Measurements from ENCODE around the gene HSFX2. TPM values are rescaled to one million over a fixed set of nuclear protein-coding genes. Genes with fewer than 3 reads are reported as not detected.
"Not testable (repeated sequence)": the region's sequence is repeated elsewhere in the genome, so short reads cannot be mapped to it uniquely, and the experiment has no call there.

Gene HSFX2
- total RNA-seq, 4 donors from 2014 or later = 0.45 TPM; not detected in 3

DNA sequence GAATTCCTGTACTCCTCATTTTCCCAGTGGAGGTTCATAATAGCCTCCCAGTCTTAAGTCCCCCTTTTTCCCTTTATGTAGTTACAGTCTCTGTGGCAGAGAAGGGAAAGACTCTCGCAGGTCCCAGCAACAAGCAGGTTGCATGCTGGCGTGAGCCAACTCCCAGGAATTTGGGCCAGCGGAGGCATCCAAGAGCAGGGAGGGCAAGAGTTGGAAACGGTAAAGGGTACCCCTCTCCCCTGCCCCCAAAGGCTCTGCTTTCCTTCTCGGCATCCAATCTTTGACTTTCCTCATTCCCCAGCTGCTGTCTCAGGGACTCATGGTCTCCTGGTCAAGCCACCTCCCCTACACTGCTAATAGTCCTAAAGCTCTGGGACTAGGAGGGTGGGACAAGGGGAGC is 15.4 kb upstream of the HSFX2 start:
- Histone ChIP-seq H3K9me3 (no peaks in the 10 kb centered on the region), H3K27me3 (no peaks in the 10 kb centered on the region), H3K27ac (replicated peaks in 1 of 4) (no peak overlapping the region), H3K4me3 (no peak overlapping the region), H3K4me1 (peaks cover 0 to 6% (median 1%) of the 10 kb centered on the region in 4 donors), H3K36me3 (peaks cover 0 to 11% (median 4%) of the 10 kb centered on the region in 4 donors)
- TF ChIP-seq, protein P1, sequence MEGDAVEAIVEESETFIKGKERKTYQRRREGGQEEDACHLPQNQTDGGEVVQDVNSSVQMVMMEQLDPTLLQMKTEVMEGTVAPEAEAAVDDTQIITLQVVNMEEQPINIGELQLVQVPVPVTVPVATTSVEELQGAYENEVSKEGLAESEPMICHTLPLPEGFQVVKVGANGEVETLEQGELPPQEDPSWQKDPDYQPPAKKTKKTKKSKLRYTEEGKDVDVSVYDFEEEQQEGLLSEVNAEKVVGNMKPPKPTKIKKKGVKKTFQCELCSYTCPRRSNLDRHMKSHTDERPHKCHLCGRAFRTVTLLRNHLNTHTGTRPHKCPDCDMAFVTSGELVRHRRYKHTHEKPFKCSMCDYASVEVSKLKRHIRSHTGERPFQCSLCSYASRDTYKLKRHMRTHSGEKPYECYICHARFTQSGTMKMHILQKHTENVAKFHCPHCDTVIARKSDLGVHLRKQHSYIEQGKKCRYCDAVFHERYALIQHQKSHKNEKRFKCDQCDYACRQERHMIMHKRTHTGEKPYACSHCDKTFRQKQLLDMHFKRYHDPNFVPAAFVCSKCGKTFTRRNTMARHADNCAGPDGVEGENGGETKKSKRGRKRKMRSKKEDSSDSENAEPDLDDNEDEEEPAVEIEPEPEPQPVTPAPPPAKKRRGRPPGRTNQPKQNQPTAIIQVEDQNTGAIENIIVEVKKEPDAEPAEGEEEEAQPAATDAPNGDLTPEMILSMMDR (IDR thresholded peaks at IDR 0.05) = no peak
- no peak for TF ChIP-seq EP300 (IDR thresholded peaks at IDR 0.05)
- no peak for TF ChIP-seq POLR2AphosphoS5 (IDR thresholded peaks at IDR 0.05)
- TF ChIP-seq POLR2A (IDR thresholded peaks at IDR 0.05; ENCODE audit: low read depth) = no peak
- no peak for DNase-seq (ENCODE audit: extremely low spot score)
- WGBS = 59% methylated on average over 5 of the region's 5 CpGs
- intact Hi-C loops (cut with DNase I) = no loop called here

DNA sequence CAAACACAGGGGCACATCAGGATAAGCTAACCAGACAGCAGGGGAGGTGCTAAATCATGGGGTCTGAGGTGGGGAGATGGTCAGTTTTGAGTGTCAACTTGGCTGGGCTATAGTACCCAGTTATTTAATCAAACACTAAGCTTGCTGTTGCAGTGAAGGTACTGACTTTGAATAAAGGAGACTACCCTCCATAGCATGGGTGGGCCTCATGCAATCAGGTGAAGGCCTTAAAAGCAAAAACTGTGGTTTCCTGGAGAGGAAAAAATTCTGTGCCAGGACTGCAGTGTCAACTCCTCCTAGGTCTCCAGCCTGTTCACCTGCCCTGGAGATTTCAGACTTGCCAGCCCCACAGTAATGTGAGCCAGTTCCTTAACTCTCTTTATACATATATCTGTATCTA is 12.6 kb upstream of the HSFX2 start:
- DNase-seq (ENCODE audit: extremely low spot score) = no peak
- Histone ChIP-seq H3K4me3 (no peak overlapping the region), H3K36me3 (peaks cover 0 to 11% (median 4%) of the 10 kb centered on the region in 4 donors), H3K27ac (replicated peaks in 1 of 4) (no peak overlapping the region), H3K27me3 (no peaks in the 10 kb centered on the region), H3K4me1 (peaks cover 0 to 6% (median 1%) of the 10 kb centered on the region in 4 donors), H3K9me3 (no peaks in the 10 kb centered on the region)
- TF ChIP-seq EP300 (IDR thresholded peaks at IDR 0.05) (no peak), POLR2AphosphoS5 (IDR thresholded peaks at IDR 0.05) (no peak), POLR2A (IDR thresholded peaks at IDR 0.05; ENCODE audit: low read depth) (no peak)
- TF ChIP-seq, protein P1 (IDR thresholded peaks at IDR 0.05) = no peak
- intact Hi-C loops (cut with DNase I) = no loop called here

DNA sequence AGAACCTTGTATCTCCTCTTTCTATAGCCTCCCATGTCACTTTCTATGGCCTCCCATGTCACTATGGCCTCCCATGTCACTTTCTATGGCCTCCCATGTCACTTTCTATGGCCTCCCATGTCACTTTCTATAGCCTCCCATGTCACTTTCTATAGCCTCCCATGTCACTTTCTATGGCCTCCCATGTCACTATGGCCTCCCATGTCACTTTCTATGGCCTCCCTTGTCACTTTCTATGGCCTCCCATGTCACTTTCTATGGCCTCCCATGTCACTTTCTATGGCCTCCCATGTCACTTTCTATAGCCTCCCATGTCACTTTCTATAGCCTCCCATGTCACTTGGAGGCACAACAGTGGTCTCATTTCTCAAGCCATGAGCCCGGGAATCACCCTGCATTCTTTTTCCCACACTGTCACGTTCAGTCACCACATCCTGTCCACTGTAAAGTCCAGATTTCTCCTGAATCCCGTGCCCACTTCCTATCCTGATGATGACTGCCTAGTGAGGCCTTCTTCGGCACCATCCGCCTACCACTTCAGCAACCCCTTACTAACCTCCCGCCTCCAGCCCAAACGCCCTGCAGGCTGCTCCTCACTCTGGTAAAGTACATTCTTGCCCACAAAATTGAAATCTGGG is 10.3 kb upstream of the HSFX2 start:
- H3K4me3 ChIP-seq; H3K27me3 ChIP-seq; H3K9me3 ChIP-seq; intact Hi-C loops (cut with DNase I); H3K27ac ChIP-seq (replicated peaks in 1 of 4); DNase-seq (ENCODE audit: extremely low spot score); H3K4me1 ChIP-seq: not testable (repeated sequence)
- WGBS = 74% methylated on average over 7 of the region's 7 CpGs
- peaks cover 0 to 11% (median 4%) of the 10 kb centered on the region in 4 donors for H3K36me3 ChIP-seq

DNA sequence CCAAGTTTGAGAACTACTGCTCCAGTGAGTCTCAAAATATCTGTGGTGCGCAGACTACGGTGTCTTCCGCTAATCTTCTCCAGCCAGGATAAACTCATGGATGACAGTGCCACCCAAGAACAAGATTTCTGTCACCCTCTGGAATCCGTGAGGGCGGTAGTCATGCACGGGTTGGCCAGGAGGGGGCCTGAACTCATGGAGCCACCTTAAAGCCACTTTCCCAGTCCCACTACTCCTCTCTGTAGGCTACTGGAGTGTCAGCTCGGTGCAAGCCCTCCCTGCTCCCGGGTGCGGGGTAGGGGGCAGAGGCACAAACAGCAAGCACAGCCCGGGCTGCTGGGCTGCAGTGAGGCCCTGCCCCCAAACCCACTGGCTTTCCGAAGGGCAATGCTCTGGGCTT is 3.5 kb upstream of the HSFX2 start:
- H3K4me3 ChIP-seq; H3K4me1 ChIP-seq; H3K9me3 ChIP-seq; DNase-seq (ENCODE audit: extremely low spot score); H3K36me3 ChIP-seq; intact Hi-C loops (cut with DNase I); H3K27ac ChIP-seq (replicated peaks in 1 of 4); H3K27me3 ChIP-seq: not testable (repeated sequence)
- WGBS = no CpG with 5 or more reads among the region's 11 CpGs

DNA sequence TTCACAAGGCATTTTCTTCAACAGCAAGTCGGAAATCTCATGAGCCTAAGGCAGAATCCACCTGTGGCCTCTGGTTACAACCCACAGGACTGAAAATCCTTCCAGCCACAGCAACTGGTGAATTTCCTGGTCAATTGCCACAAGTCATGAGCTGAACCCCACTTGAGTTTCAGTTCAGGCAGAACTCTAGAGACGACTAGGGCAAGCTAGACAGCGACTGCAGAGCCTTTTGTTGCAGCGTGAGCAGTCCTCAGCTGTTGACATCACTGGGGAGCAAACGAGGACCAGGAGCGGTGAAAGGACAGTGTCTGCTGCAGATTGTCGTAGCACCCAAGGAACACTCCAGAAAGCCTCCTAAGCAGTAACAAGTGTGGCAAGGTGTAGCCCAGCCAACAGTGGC is 829 bp upstream of the HSFX2 start:
- H3K4me3 ChIP-seq; H3K4me1 ChIP-seq; H3K36me3 ChIP-seq; H3K9me3 ChIP-seq; H3K27ac ChIP-seq (replicated peaks in 1 of 4); H3K27me3 ChIP-seq; DNase-seq (ENCODE audit: extremely low spot score); intact Hi-C loops (cut with DNase I): not testable (repeated sequence)
- no CpG with 5 or more reads among the region's 7 CpGs for WGBS

DNA sequence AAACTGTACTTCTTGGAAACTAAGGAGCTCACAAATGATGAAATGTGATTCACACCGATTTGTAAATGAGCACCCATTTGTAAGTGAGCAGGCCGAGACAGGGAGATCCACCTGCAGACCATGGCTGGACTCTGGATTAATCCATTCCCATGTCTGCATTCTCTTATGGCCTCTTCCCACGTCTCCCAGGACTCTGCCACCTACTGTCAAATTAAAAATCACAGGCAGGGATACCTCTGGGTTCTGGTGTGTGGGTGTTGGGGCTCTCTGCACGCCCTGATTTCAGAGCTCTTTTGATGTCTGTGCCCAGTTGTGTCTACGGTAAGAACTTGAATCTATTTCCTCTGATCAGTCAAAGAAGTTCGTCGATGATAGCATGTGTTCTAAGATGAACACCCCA is 4.1 kb downstream of the HSFX2 start:
- H3K9me3 ChIP-seq; DNase-seq (ENCODE audit: extremely low spot score); intact Hi-C loops (cut with DNase I); H3K4me1 ChIP-seq; H3K27ac ChIP-seq (replicated peaks in 1 of 4); H3K36me3 ChIP-seq; H3K4me3 ChIP-seq; H3K27me3 ChIP-seq: not testable (repeated sequence)
- WGBS = no CpG with 5 or more reads among the region's 7 CpGs

DNA sequence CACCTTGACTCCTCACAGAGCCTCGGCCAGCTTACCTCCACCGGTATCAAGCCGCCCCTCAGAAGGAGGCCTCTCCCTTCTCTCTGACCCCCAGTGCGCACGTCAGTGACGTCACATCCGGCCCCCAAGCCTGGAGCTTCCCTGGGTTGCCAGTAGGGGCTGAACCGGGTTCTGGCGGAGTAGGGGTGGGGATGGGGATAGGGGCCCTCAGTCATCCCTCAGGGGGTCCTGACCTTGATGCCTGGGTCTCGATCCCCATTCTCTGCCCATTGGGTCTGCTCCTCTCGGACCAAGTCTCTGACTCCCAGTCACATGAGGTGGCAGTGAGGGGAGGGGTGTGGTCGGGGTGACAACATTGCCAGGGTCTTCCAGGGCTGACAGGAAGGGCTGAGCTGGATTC is 7.8 kb downstream of the HSFX2 start, which contains the start of gene MAGEA9B:
TSS of gene MAGEA9B (minus strand) at position 101 of the 400 bp plus-strand sequence. CDS start 4,280 bp downstream, outside the sequence.
- DNase-seq (ENCODE audit: extremely low spot score); intact Hi-C loops (cut with DNase I): not testable (repeated sequence)

DNA sequence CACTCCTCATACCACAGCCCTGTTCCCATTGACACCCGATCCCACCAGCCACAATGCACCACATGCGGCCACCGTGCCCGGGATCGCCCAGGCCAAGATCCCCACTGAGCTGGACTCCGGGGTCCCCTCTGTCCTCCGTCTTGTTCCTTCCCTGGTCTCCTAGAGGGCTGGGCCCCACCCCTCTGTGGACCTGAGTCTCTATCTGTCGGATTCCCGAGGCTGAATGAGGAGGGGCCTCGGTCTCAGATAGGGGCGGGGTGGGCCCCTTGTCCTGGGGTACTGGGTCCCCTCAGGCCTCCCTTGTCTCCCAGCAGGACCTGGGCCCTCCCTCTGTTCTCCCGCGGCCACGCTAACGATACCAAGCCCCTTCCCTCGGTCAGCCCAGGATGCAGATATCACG is 9.5 kb downstream of the HSFX2 start:
- H3K4me3 ChIP-seq; DNase-seq (ENCODE audit: extremely low spot score); H3K4me1 ChIP-seq; intact Hi-C loops (cut with DNase I); H3K27ac ChIP-seq (replicated peaks in 1 of 4); H3K9me3 ChIP-seq; H3K27me3 ChIP-seq; H3K36me3 ChIP-seq: not testable (repeated sequence)
- no CpG with 5 or more reads among the region's 17 CpGs for WGBS

More for the DNA sequence above, 7.8 kb downstream of the HSFX2 start, which contains the start of gene MAGEA9B:
- H3K9me3 ChIP-seq; H3K4me3 ChIP-seq; H3K4me1 ChIP-seq; H3K27me3 ChIP-seq; H3K27ac ChIP-seq (replicated peaks in 1 of 4); H3K36me3 ChIP-seq: not testable (repeated sequence)
- no CpG with 5 or more reads among the region's 12 CpGs for WGBS

DNA sequence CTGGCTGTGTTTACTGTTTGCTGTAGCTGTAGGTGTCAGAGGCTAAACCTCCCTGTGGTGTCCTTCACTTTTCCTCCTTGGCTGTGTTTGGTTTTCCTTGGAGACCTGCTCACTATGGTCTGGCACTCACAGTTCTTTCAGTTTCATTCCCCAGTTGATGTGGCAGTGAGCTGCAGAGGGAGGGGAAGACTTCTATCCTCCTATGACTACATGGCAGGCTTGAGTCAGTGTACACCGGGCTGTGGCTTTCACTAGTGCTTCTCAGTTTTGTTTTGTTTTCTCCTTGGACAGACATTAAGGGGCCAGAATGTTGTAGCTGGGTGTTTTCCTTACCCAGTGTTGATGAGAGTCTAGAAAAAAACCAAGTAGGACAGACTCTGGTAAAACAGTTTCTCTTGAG is 21.7 kb downstream of the HSFX2 start:
- H3K4me1 ChIP-seq; DNase-seq (ENCODE audit: extremely low spot score); H3K9me3 ChIP-seq; H3K36me3 ChIP-seq; H3K27me3 ChIP-seq; H3K27ac ChIP-seq (replicated peaks in 1 of 4); intact Hi-C loops (cut with DNase I); H3K4me3 ChIP-seq: not testable (repeated sequence)
- no CpG with 5 or more reads among the region's 1 CpG for WGBS

All from esophagus muscularis mucosa (tissue), 4 donors.